ENCODE measurements around the gene GRID1. TPM values are rescaled to one million over a fixed set of nuclear protein-coding genes. Genes with fewer than 3 reads are reported as not detected.

Gene GRID1
- polyA plus RNA-seq, 1 of the 3 experiments (the other 2 are of a cell fraction): 0.13 TPM

- Histone ChIP-seq H3K9ac (no peak overlapping the region), H3K79me2 (ENCODE audit: insufficient read depth) (no peaks in the 10 kb centered on the region), H3K36me3 (replicated peaks in 1 of 2; ENCODE audit: control insufficient read depth in 1 of 2, insufficient read depth in 2 of 2, low read length in 1 of 2) (no peaks in the 10 kb centered on the region), H3K27ac (ENCODE audit: low read depth in 2 of 2, low read length in 1 of 2) (no peak overlapping the region), H3K4me1 (ENCODE audit: control insufficient read depth in 1 of 2, insufficient read depth in 2 of 2, low read depth in 1 of 2, low read length in 1 of 2) (no peaks in the 10 kb centered on the region), H4K20me1 (ENCODE audit: insufficient read depth) (no peaks in the 10 kb centered on the region), H3K9me2 (no peaks in the 10 kb centered on the region), H3F3A (replicated peaks; ENCODE audit: insufficient read depth) (no peaks in the 10 kb centered on the region), H3K4me3 (ENCODE audit: low read depth in 2 of 2, low read length in 1 of 2) (no peak overlapping the region), H3K4me2 (no peak overlapping the region), H2AFZ (ENCODE audit: low read depth) (no peak overlapping the region), H3K9me3 (no peaks in the 10 kb centered on the region), H3K27me3 (ENCODE audit: insufficient read depth) (no peaks in the 10 kb centered on the region)
- DNase-seq: peak; percentile 43
- TF ChIP-seq IRF3 (IDR thresholded peaks at IDR 0.05; ENCODE audit: low read depth, low read length) (no peak), NFIC (IDR thresholded peaks at IDR 0.05; ENCODE audit: borderline replicate concordance) (no peak), FOSL2 (IDR thresholded peaks at IDR 0.05; ENCODE audit: borderline replicate concordance, low read depth) (no peak), REST (IDR thresholded peaks at IDR 0.05; ENCODE audit: low read depth, low read length) (no peak), POLR2AphosphoS5 (IDR thresholded peaks at IDR 0.05; ENCODE audit: low read depth, low read length) (no peak), CHD2 (IDR thresholded peaks at IDR 0.05; ENCODE audit: low read length, partially characterized antibody) (no peak), ELF1 (IDR thresholded peaks at IDR 0.05) (no peak), RCOR1 (IDR thresholded peaks at IDR 0.05; ENCODE audit: low read length) (no peak), FOXJ3 (CRISPR knock-in tag; IDR thresholded peaks at IDR 0.05) (no peak), JUND (IDR thresholded peaks at IDR 0.05) (no peak), EZH2phosphoT487 (IDR thresholded peaks at IDR 0.05; ENCODE audit: borderline replicate concordance, low read depth) (no peak)
- ChIA-PET POLR2A (no interaction called here), CTCF (interaction anchor here (1.9 kb wide), 1 partner anchor 9 kb away, joined by 5 read pairs; no protein-coding TSS in a partner anchor)
- WGBS (ENCODE audit: low lambda C conversion rate): 36% methylated on average over 11 of the region's 13 CpGs
These were observed 202.9 kb downstream of the GRID1 start for GRCh38 chr10:86163522-86164173.

- 66% methylated on average over 3 of the region's 5 CpGs for WGBS (ENCODE audit: low lambda C conversion rate)
- no peaks in the 10 kb centered on the region for H4K20me1 ChIP-seq (ENCODE audit: insufficient read depth)
- H3K79me2 ChIP-seq (ENCODE audit: insufficient read depth): no peaks in the 10 kb centered on the region
- no peak overlapping the region for H3K9ac ChIP-seq
- H3K4me3 ChIP-seq (ENCODE audit: low read depth in 2 of 2, low read length in 1 of 2): no peak overlapping the region
- POLR2A ChIA-PET: no interaction called here
- H3K4me2 ChIP-seq: no peak overlapping the region
- no peak overlapping the region for H2AFZ ChIP-seq (ENCODE audit: low read depth)
- no peaks in the 10 kb centered on the region for H3K9me3 ChIP-seq
- no peaks in the 10 kb centered on the region for H3K9me2 ChIP-seq
- H3F3A ChIP-seq (replicated peaks; ENCODE audit: insufficient read depth): no peaks in the 10 kb centered on the region
- H3K27ac ChIP-seq (ENCODE audit: low read depth in 2 of 2, low read length in 1 of 2): no peak overlapping the region
- H3K27me3 ChIP-seq (ENCODE audit: insufficient read depth): no peaks in the 10 kb centered on the region
- H3K4me1 ChIP-seq (ENCODE audit: control insufficient read depth in 1 of 2, insufficient read depth in 2 of 2, low read depth in 1 of 2, low read length in 1 of 2): no peaks in the 10 kb centered on the region
- TF ChIP-seq SIN3A (IDR thresholded peaks at IDR 0.05; ENCODE audit: borderline replicate concordance, low read depth, low read length): no peak
- TF ChIP-seq RAD21 (IDR thresholded peaks at IDR 0.05; ENCODE audit: low read length): no peak
- CTCF ChIA-PET: no interaction called here
- no peak for DNase-seq
- H3K36me3 ChIP-seq (replicated peaks in 1 of 2; ENCODE audit: control insufficient read depth in 1 of 2, insufficient read depth in 2 of 2, low read length in 1 of 2): no peaks in the 10 kb centered on the region
These were observed 203.7 kb downstream of the GRID1 start for GRCh38 chr10:86162696-86163400.
